T-cell (primary cell): ENCODE measurements around the gene PVR. TPM values are rescaled to one million over a fixed set of nuclear protein-coding genes. Genes with fewer than 3 reads are reported as not detected.

ENCODE experiments used
- ATAC-seq, 4 experiments: fragments of 200-7000 bp in 3 of 4; fragments of 150-1000 bp in 1 of 4; cut with Tn5 transposase; replicated peaks in 1 of 4; 1 replicate in 3 of 4; 2 replicates in 1 of 4; pipeline ENCODE4 v1.10.0; 2021; ENCODE audit warnings: moderate library complexity in 3 of 4, mild to moderate bottlenecking in 2 of 4, moderate number of reproducible peaks in 1 of 4
- CTCF ChIA-PET, 2 donors: fragments of 300-600 bp; sonication (Branson Sonifier 250); formaldehyde crosslinking; loops; one replicate each; lab custom pipeline; 2022; ENCODE audit warnings: antibody characterized with exemption in 2 of 2; lab: Charles Lee
- POLR2A ChIA-PET, 2 donors: fragments of 300-600 bp; sonication (Branson Sonifier 250); formaldehyde crosslinking; loops; one replicate each; lab custom pipeline; 2022; ENCODE audit warnings: antibody characterized with exemption in 2 of 2; lab: Charles Lee
- DNase-seq, 35 experiments: peaks; one replicate each; pipeline versions ENCODE4 v3.0.0 to v3.0.0-alpha.2; 2013 to 2023
- H3K27ac ChIP-seq: one replicate; pipeline ENCODE4 v1.5.1; 2013; ENCODE audit warnings: low read length
- H3K27me3 ChIP-seq, 2 experiments: replicated peaks in 1 of 2; 1 replicate in 1 of 2; 2 replicates in 1 of 2; pipeline versions ENCODE4 v1.6.1 to v1.7.0; 2013; ENCODE audit warnings: low read length in 1 of 2, mixed read lengths in 1 of 2; ENCODE audit not compliant: control insufficient read depth in 2 of 2, insufficient read depth in 2 of 2; ENCODE audit errors: extremely low read depth in 1 of 2
- H3K36me3 ChIP-seq, 2 donors: 1 replicate in 1 of 2; 2 replicates in 1 of 2; pipeline versions ENCODE4 v1.6.1 to v1.7.0; 2013; ENCODE audit warnings: low read length in 1 of 2; ENCODE audit not compliant: control insufficient read depth in 2 of 2, insufficient read depth in 1 of 2; ENCODE audit errors: extremely low read depth in 1 of 2
- H3K4me1 ChIP-seq, 2 experiments: 1 replicate in 1 of 2; 2 replicates in 1 of 2; pipeline versions ENCODE4 v1.6.1 to v1.7.0; 2013; ENCODE audit warnings: low read length in 2 of 2, mixed read lengths in 1 of 2; ENCODE audit not compliant: insufficient read depth in 2 of 2, control insufficient read depth in 1 of 2; ENCODE audit errors: extremely low read depth in 1 of 2
- H3K4me3 ChIP-seq, 2 donors: 1 replicate in 1 of 2; 2 replicates in 1 of 2; pipeline versions ENCODE4 v1.5.1 to v1.7.0; 2013; ENCODE audit warnings: mild to moderate bottlenecking in 2 of 2, low read length in 1 of 2, moderate library complexity in 1 of 2; ENCODE audit not compliant: control insufficient read depth in 1 of 2; ENCODE audit errors: extremely low read depth in 1 of 2
- H3K9me3 ChIP-seq: 2 replicates; pipeline ENCODE4 v1.7.0; 2013
- H3K27ac Mint-ChIP-seq, 2 donors: one replicate each; pipeline ENCODE4 v1.8.0; 2020 to 2021; ENCODE audit warnings: mild to moderate bottlenecking in 2 of 2, mixed read lengths in 2 of 2
- H3K27me3 Mint-ChIP-seq, 2 donors: one replicate each; pipeline ENCODE4 v1.8.0; 2021 to 2022; ENCODE audit warnings: mixed read lengths in 2 of 2
- H3K36me3 Mint-ChIP-seq: one replicate; pipeline ENCODE4 v1.8.0; 2021; ENCODE audit warnings: mixed read lengths
- H3K4me1 Mint-ChIP-seq, 3 donors: one replicate each; pipeline ENCODE4 v1.8.0; 2020 to 2022; ENCODE audit warnings: mixed read lengths in 3 of 3, mild to moderate bottlenecking in 1 of 3
- H3K4me3 Mint-ChIP-seq, 3 donors: one replicate each; pipeline ENCODE4 v1.8.0; 2020 to 2022; ENCODE audit warnings: mild to moderate bottlenecking in 3 of 3, mixed read lengths in 3 of 3, moderate library complexity in 3 of 3
- H3K9me3 Mint-ChIP-seq, 3 donors: one replicate each; pipeline ENCODE4 v1.8.0; 2020 to 2022; ENCODE audit warnings: mixed read lengths in 3 of 3
- WGBS: methylation state at CpG from one replicate; pipeline ENCODE4 v1.1.5; 2013; ENCODE audit warnings: missing lambda C conversion rate; ENCODE audit not compliant: insufficient coverage; 5-methylcytosine and 5-hydroxymethylcytosine counted together
- total RNA-seq, 35 experiments: library from RNA in 6 of 35; stranded (reverse) in 6 of 35; fragments of 120-200 nt in 1 of 35; gene quantifications; one replicate each; pipeline versions ENCODE4 v1.2.1 to v1.2.4 and lab custom pipeline; 2013 to 2026

Gene PVR
- total RNA-seq, 5 donors from 2014 or later (not counting 1 experiment from before 2014, with no cell fraction given) = 1.2 to 3.4 (median 2.8) TPM

DNA sequence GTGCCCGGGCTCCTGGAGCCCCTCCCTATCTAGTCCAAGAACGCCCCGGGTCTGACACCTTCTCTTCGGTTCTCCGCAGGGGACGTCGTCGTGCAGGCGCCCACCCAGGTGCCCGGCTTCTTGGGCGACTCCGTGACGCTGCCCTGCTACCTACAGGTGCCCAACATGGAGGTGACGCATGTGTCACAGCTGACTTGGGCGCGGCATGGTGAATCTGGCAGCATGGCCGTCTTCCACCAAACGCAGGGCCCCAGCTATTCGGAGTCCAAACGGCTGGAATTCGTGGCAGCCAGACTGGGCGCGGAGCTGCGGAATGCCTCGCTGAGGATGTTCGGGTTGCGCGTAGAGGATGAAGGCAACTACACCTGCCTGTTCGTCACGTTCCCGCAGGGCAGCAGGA lies 3.4 kb downstream of the PVR start:
- 95% methylated on average over 26 of the region's 31 CpGs for WGBS
- CTCF ChIA-PET = no interaction called here
- peaks cover 0 to 8% (median 6%) of the 10 kb centered on the region in 3 donors for H3K4me1 Mint-ChIP-seq

DNA sequence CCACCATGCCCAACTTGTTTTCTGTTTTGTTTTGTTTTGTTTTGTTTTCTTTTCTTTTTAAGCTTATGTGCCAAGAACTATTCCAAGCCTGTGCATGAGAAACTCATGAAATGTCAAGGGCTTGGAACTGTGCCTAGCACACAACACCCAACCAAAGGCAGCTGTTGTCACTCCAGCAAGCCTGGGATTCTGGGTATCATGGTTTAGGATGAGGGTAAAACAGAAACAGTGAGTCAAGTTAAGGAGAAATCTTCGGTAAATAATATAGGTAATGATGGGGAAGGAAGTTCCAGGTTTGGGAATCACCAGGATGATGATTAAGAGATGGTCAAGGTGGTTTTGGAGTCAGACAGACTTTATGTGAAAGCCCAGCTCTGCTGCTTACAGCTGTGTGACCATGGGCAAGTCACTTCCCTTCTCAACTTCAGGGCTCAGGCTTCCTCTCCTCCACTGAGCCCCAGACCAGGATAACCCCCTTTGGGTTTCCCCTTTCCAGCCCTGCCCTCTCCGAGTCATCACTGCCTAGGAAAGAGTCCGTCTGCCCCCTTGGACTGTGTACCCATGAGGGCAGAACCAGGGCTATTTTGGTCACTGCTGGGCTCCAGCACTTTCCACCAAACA lies 5.0 kb downstream of the PVR start:
- peaks cover 0 to 24% of the 10 kb centered on the region in 2 experiments for H3K27me3 ChIP-seq
- no peak for ATAC-seq
- H3K4me3 Mint-ChIP-seq = no peak overlapping the region
- H3K4me1 ChIP-seq = peaks cover 0 to 10% of the 10 kb centered on the region in 2 experiments
- POLR2A ChIA-PET = no interaction called here
- no peaks in the 10 kb centered on the region for H3K36me3 ChIP-seq
- H3K4me3 ChIP-seq = no peak overlapping the region
- CTCF ChIA-PET = interaction anchor here in 1 of 2 donors (0.6 kb wide), 1 partner anchor 1067 kb away, joined by 4 read pairs; no protein-coding TSS in a partner anchor
- peaks cover 3 to 20% of the 10 kb centered on the region in 2 donors for H3K27me3 Mint-ChIP-seq
- no peak for DNase-seq
- H3K9me3 ChIP-seq = no peaks in the 10 kb centered on the region
- H3K36me3 Mint-ChIP-seq = no peaks in the 10 kb centered on the region
- H3K27ac Mint-ChIP-seq = no peak overlapping the region
- H3K27ac ChIP-seq = no peak overlapping the region
- H3K9me3 Mint-ChIP-seq = no peaks in the 10 kb centered on the region
- H3K4me1 Mint-ChIP-seq = peaks cover 0 to 6% (median 4%) of the 10 kb centered on the region in 3 donors
- 74% methylated on average over 3 of the region's 3 CpGs for WGBS

More for the DNA sequence above, 3.4 kb downstream of the PVR start:
- Mint-ChIP-seq H3K27me3 (peaks cover 7 to 29% of the 10 kb centered on the region in 2 donors), H3K36me3 (no peaks in the 10 kb centered on the region), H3K9me3 (no peaks in the 10 kb centered on the region), H3K27ac (no peak overlapping the region), H3K4me3 (no peak overlapping the region)
- Histone ChIP-seq H3K27me3 (peaks cover 0 to 31% of the 10 kb centered on the region in 2 experiments), H3K9me3 (no peaks in the 10 kb centered on the region), H3K27ac (no peak overlapping the region), H3K4me1 (peaks cover 0 to 14% of the 10 kb centered on the region in 2 experiments), H3K36me3 (no peaks in the 10 kb centered on the region), H3K4me3 (no peak overlapping the region)
- POLR2A ChIA-PET = no interaction called here
- DNase-seq (no peak), ATAC-seq (no peak)

- WGBS = 94% methylated on average over 15 of the region's 15 CpGs
- POLR2A ChIA-PET = no interaction called here
- Mint-ChIP-seq H3K4me3 (no peak overlapping the region), H3K9me3 (no peaks in the 10 kb centered on the region), H3K27me3 (peaks cover 3 to 14% of the 10 kb centered on the region in 2 donors), H3K36me3 (no peaks in the 10 kb centered on the region), H3K4me1 (peaks cover 4 to 6% (median 5%) of the 10 kb centered on the region in 3 donors), H3K27ac (no peak overlapping the region)
- H3K9me3 ChIP-seq = no peaks in the 10 kb centered on the region
- H3K36me3 ChIP-seq = no peaks in the 10 kb centered on the region
- ATAC-seq (no peak), DNase-seq (no peak)
- peaks cover 0 to 7% of the 10 kb centered on the region in 2 experiments for H3K4me1 ChIP-seq
- peaks cover 0 to 24% of the 10 kb centered on the region in 2 experiments for H3K27me3 ChIP-seq
- H3K27ac ChIP-seq = no peak overlapping the region
- CTCF ChIA-PET = no interaction called here
- H3K4me3 ChIP-seq = no peak overlapping the region
These were observed 6.0 kb downstream of the PVR start for GRCh38 chr19:44649578-44650145.

- Histone ChIP-seq H3K4me3 (no peak overlapping the region), H3K27me3 (peaks cover 0 to 23% of the 10 kb centered on the region in 2 experiments), H3K9me3 (no peaks in the 10 kb centered on the region), H3K27ac (no peak overlapping the region), H3K36me3 (no peaks in the 10 kb centered on the region), H3K4me1 (peaks cover 0 to 11% of the 10 kb centered on the region in 2 experiments)
- Mint-ChIP-seq H3K4me1 (peaks cover 9 to 17% (median 11%) of the 10 kb centered on the region in 3 donors), H3K27ac (no peak overlapping the region), H3K4me3 (no peak overlapping the region), H3K27me3 (peaks cover 0 to 1% of the 10 kb centered on the region in 2 donors), H3K36me3 (no peaks in the 10 kb centered on the region), H3K9me3 (no peaks in the 10 kb centered on the region)
- DNase-seq = no peak
- ATAC-seq = no peak
- 92% methylated on average over 3 of the region's 5 CpGs for WGBS
- ChIA-PET POLR2A (no interaction called here), CTCF (interaction anchor here in 1 of 2 donors (0.6 kb wide), 1 partner anchor 1343 kb away, joined by 4 read pairs; no protein-coding TSS in a partner anchor)
These were observed 9.6 kb downstream of the PVR start for GRCh38 chr19:44653343-44653742.

DNA sequence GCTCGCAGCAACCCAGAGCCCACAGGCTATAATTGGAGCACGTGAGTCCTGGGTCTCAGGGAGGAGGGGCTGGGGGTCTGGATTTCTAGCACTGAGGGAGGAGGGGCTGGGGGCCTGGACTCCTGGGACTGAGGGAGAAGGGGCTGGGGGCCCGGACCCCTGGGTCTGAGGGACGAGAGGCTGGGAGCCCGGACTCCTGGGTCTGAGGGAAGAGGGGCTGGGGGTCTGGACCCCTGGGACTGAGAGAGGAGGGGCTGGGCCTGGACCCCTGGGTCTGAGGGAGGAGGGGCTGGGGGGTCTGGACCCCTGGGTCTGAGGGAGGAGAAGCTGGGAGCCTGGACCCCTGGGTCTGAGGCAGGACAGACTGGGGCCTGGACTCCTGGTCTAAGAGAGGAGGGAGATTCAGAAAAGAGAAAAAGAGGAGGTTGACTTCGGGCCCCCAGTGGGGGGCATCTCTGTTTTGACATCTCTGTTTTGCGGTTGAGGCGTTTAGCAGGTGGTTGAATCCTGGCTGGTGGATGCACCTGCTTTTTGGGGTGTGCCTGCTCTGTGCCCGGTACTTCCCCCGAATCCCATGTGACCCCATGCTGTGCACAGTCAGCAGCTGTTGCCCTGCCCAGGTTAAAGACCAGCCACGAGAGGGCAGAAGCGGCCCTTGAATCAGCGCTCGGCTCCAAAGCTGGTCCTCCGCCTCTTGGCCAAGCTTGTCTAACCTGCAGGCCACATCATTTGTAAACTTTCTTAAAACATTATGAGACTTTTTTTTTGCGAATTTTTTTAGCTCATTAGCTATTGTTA lies 10.5 kb downstream of the PVR start:
- 44% methylated on average over 12 of the region's 16 CpGs for WGBS
- CTCF ChIA-PET = interaction anchor here (0.7 to 1.1 kb wide), 4 partner anchors 69 to 933 kb away, joined by 3 to 6 read pairs (median 4); no protein-coding TSS in a partner anchor
- Histone ChIP-seq H3K4me1 (peaks cover 0 to 11% of the 10 kb centered on the region in 2 experiments), H3K4me3 (no peak overlapping the region), H3K36me3 (no peaks in the 10 kb centered on the region), H3K27me3 (peaks cover 0 to 20% of the 10 kb centered on the region in 2 experiments), H3K9me3 (no peaks in the 10 kb centered on the region), H3K27ac (no peak overlapping the region)
- POLR2A ChIA-PET = interaction anchor here in 1 of 2 donors (0.5 kb wide), 1 partner anchor 23 kb away, joined by 3 read pairs; no protein-coding TSS in a partner anchor
- H3K4me3 Mint-ChIP-seq = no peak overlapping the region
- H3K9me3 Mint-ChIP-seq = no peaks in the 10 kb centered on the region
- ATAC-seq (peak; percentile 91 to 99 (median 95)), DNase-seq (peak; percentile 31 to 80 (median 59))
- H3K27me3 Mint-ChIP-seq = peaks cover 0 to 1% of the 10 kb centered on the region in 2 donors
- H3K36me3 Mint-ChIP-seq = no peaks in the 10 kb centered on the region
- no peak overlapping the region for H3K27ac Mint-ChIP-seq
- peaks cover 9 to 17% (median 11%) of the 10 kb centered on the region in 3 donors for H3K4me1 Mint-ChIP-seq
